ENCODE results near the gene MLX. TPM values are rescaled to one million over a fixed set of nuclear protein-coding genes. Genes with fewer than 3 reads are reported as not detected.

The MLX gene
- total RNA-seq, 1 donor from 2014 or later, result 26.5 TPM

- Mint-ChIP-seq H3K4me3 (ENCODE audit: unreplicated experiment) (peak overlapping the region; percentile 75), H3K27ac (ENCODE audit: unreplicated experiment) (no peak overlapping the region), H3K27me3 (ENCODE audit: low read depth, unreplicated experiment) (peaks cover 2% of the 10 kb centered on the region), H3K4me1 (ENCODE audit: low read depth, unreplicated experiment) (peaks cover 5% of the 10 kb centered on the region), H3K9me3 (ENCODE audit: unreplicated experiment) (no peaks in the 10 kb centered on the region), H3K36me3 (ENCODE audit: low read depth, unreplicated experiment) (peaks cover 4% of the 10 kb centered on the region)
- Histone ChIP-seq H3K4me2 (ENCODE audit: low read length) (peak overlapping the region; percentile 78), H3K36me3 (ENCODE audit: insufficient read depth, low read length) (no peaks in the 10 kb centered on the region), H3K27me3 (ENCODE audit: insufficient read depth, low read length) (no peaks in the 10 kb centered on the region), H4K20me1 (ENCODE audit: insufficient read depth, low read length) (peaks cover 9% of the 10 kb centered on the region), H3K79me2 (ENCODE audit: insufficient read depth, low read length) (no peaks in the 10 kb centered on the region), H3K4me1 (ENCODE audit: insufficient read depth, low read length) (no peaks in the 10 kb centered on the region), H2AFZ (ENCODE audit: low read depth, low read length) (no peak overlapping the region), H3K9me3 (ENCODE audit: insufficient read depth, low read depth, low read length) (no peaks in the 10 kb centered on the region), H3K4me3 (ENCODE audit: insufficient read depth, low read depth, low read length) (no peak overlapping the region), H3K27ac (ENCODE audit: low read depth, low read length) (no peak overlapping the region), H3K9ac (ENCODE audit: low read length) (no peak overlapping the region)
- FAIRE-seq (no peak), DNase-seq (ENCODE audit: low read depth) (no peak)
- no peak for TF ChIP-seq EZH2 (IDR thresholded peaks at IDR 0.05; ENCODE audit: insufficient read depth, low read length)
- TF ChIP-seq CTCF (IDR thresholded peaks at IDR 0.05; ENCODE audit: insufficient read depth, low read depth, low read length), result no peak
Observed at GRCh38 chr17:42547698-42548069, 19.2 kb upstream of the MLX start.

GRCh38 chr17:42548070-42548837 lies 18.6 kb upstream of the MLX start:
- peaks cover 5% of the 10 kb centered on the region for H3K4me1 Mint-ChIP-seq (ENCODE audit: low read depth, unreplicated experiment)
- TF ChIP-seq CTCF (IDR thresholded peaks at IDR 0.05; ENCODE audit: insufficient read depth, low read depth, low read length), result peak; percentile 7
- TF ChIP-seq EZH2 (IDR thresholded peaks at IDR 0.05; ENCODE audit: insufficient read depth, low read length), result no peak
- H3K27me3 Mint-ChIP-seq (ENCODE audit: low read depth, unreplicated experiment), result peaks cover 2% of the 10 kb centered on the region
- Histone ChIP-seq H3K4me1 (ENCODE audit: insufficient read depth, low read length) (peaks cover under 1% of the 10 kb centered on the region), H3K9ac (ENCODE audit: low read length) (no peak overlapping the region), H4K20me1 (ENCODE audit: insufficient read depth, low read length) (peaks cover 9% of the 10 kb centered on the region), H2AFZ (ENCODE audit: low read depth, low read length) (peak overlapping the region; percentile 47), H3K27me3 (ENCODE audit: insufficient read depth, low read length) (no peaks in the 10 kb centered on the region), H3K36me3 (ENCODE audit: insufficient read depth, low read length) (no peaks in the 10 kb centered on the region), H3K4me2 (ENCODE audit: low read length) (peak overlapping the region; percentile 78), H3K79me2 (ENCODE audit: insufficient read depth, low read length) (peaks cover 5% of the 10 kb centered on the region), H3K27ac (ENCODE audit: low read depth, low read length) (no peak overlapping the region), H3K4me3 (ENCODE audit: insufficient read depth, low read depth, low read length) (no peak overlapping the region), H3K9me3 (ENCODE audit: insufficient read depth, low read depth, low read length) (no peaks in the 10 kb centered on the region)
- H3K9me3 Mint-ChIP-seq (ENCODE audit: unreplicated experiment), result no peaks in the 10 kb centered on the region
- no peak for FAIRE-seq
- H3K4me3 Mint-ChIP-seq (ENCODE audit: unreplicated experiment), result peak overlapping the region; percentile 54
- H3K36me3 Mint-ChIP-seq (ENCODE audit: low read depth, unreplicated experiment), result peaks cover 2% of the 10 kb centered on the region
- no peak for DNase-seq (ENCODE audit: low read depth)
- H3K27ac Mint-ChIP-seq (ENCODE audit: unreplicated experiment), result no peak overlapping the region
